ENCODE results near the gene CADM1.

DNA sequence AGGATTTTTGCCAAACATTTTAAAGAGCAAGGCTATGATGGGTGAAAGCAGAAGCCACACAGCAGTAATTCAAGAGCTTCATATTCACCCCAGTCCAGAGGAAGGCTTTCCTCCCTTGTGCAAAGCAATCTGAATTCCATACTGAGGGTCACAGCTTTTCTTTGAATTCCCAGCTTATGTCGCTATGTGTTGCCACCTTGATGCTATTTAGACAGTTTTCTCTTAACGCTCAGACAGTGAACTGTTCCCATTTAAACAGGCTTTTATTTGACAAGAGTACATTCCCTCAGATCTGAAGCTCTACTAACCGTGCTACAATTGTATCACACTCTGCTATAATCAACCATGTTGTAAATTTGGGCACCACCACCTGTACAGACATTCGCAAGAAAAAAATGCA, 279.7 kb downstream of the CADM1 start:
- TF ChIP-seq, protein P1, sequence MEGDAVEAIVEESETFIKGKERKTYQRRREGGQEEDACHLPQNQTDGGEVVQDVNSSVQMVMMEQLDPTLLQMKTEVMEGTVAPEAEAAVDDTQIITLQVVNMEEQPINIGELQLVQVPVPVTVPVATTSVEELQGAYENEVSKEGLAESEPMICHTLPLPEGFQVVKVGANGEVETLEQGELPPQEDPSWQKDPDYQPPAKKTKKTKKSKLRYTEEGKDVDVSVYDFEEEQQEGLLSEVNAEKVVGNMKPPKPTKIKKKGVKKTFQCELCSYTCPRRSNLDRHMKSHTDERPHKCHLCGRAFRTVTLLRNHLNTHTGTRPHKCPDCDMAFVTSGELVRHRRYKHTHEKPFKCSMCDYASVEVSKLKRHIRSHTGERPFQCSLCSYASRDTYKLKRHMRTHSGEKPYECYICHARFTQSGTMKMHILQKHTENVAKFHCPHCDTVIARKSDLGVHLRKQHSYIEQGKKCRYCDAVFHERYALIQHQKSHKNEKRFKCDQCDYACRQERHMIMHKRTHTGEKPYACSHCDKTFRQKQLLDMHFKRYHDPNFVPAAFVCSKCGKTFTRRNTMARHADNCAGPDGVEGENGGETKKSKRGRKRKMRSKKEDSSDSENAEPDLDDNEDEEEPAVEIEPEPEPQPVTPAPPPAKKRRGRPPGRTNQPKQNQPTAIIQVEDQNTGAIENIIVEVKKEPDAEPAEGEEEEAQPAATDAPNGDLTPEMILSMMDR (IDR thresholded peaks at IDR 0.05; ENCODE audit: low read depth, low read length, poor library complexity, severe bottlenecking) = no peak
- no peak for TF ChIP-seq EZH2phosphoT487 (IDR thresholded peaks at IDR 0.05; ENCODE audit: borderline replicate concordance, low read length)
